GM19372 (cell line): ENCODE results near the gene CXorf58.
"Not testable (repeated sequence)": the region's sequence is repeated elsewhere in the genome, so short reads cannot be mapped to it uniquely, and the experiment has no call there.

Experiments
- ATAC-seq: cut with Tn5 transposase; IDR thresholded peaks from one replicate; pipeline ENCODE4 v1.9.1; 2021; ENCODE audit warnings: mild to moderate bottlenecking, low read depth, moderate library complexity; ENCODE audit not compliant: unreplicated experiment

CXorf58 gene

GRCh38 chrX:23952984-23953907 is 45.4 kb downstream of the CXorf58 start:
- peak; percentile 79 for ATAC-seq

- ATAC-seq: peak; percentile 40
Observed at GRCh38 chrX:23953908-23954269, 46.1 kb downstream of the CXorf58 start.

GRCh38 chrX:23954396-23954795 is 46.6 kb downstream of the CXorf58 start:
- ATAC-seq: no peak

- ATAC-seq: no peak
Observed at GRCh38 chrX:23959781-23960180, 52.0 kb downstream of the CXorf58 start.

GRCh38 chrX:23964191-23964590 is 56.4 kb downstream of the CXorf58 start:
- no peak for ATAC-seq

- not testable (repeated sequence) for ATAC-seq
Observed at GRCh38 chrX:23965630-23966029, 57.8 kb downstream of the CXorf58 start.

GRCh38 chrX:23978491-23978890 is 70.7 kb downstream of the CXorf58 start:
- ATAC-seq: no peak

GRCh38 chrX:23980011-23980441 is 72.2 kb downstream of the CXorf58 start:
- no peak for ATAC-seq

- ATAC-seq: no peak
Observed at GRCh38 chrX:23981222-23981621, 73.4 kb downstream of the CXorf58 start.

GRCh38 chrX:23981711-23982110 is 73.9 kb downstream of the CXorf58 start:
- ATAC-seq: no peak

- ATAC-seq: no peak
Observed at GRCh38 chrX:23982891-23983290, 75.1 kb downstream of the CXorf58 start.
